Stimulated activated CD4-positive, alpha-beta T cell treated with anti-CD3 and anti-CD28 coated beads, Interleukin-4, amount 100 ng/mL, for 4 hours (primary cell): ENCODE measurements around the gene KRTAP10-2.
"Not testable (repeated sequence)": the region's sequence is repeated elsewhere in the genome, so short reads cannot be mapped to it uniquely, and the experiment has no call there.

ENCODE experiments used
- DNase-seq, 2 experiments: peaks; one replicate each; pipeline ENCODE4 v3.0.0-alpha.2; 2020

Gene KRTAP10-2

DNA sequence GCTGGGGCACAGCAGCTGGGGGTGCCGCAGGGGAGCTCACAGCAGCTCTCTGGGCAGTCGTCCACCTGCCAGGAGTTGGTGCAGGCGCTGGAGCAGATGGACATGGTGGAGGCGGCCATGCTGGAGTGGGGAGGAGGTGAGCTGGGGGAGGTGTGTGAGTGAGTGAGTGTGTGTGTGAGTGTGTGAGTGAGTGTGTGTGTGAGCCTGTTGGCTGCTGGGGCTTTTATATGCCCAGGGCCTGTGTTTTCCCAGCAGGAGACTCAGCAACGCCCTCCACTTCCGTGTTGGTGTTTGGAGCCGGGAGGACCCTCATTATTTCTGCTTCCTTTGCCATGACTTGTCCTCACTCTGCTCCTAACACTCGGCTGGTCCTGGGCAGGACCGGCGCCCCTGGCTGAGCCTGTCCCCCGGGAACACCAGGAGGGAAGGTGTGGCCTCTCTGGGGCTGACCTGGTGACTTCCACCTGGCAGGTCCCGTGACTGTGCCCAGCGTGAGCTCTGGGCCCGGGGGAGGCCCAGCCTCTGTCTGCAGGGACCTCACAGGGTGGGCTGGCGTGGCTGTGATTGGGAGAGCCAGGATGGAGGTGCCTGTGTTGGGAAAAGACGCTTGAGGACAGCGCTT, at the start of gene KRTAP10-2:
KRTAP10-2 (minus strand) TSS at position 166 of the 622 bp plus-strand sequence; CDS start at position 119, 47 bp downstream.
- no peak for DNase-seq

- not testable (repeated sequence) for DNase-seq
Observed at GRCh38 chr21:44601091-44601490, 49.8 kb upstream of the KRTAP10-2 start.

DNA sequence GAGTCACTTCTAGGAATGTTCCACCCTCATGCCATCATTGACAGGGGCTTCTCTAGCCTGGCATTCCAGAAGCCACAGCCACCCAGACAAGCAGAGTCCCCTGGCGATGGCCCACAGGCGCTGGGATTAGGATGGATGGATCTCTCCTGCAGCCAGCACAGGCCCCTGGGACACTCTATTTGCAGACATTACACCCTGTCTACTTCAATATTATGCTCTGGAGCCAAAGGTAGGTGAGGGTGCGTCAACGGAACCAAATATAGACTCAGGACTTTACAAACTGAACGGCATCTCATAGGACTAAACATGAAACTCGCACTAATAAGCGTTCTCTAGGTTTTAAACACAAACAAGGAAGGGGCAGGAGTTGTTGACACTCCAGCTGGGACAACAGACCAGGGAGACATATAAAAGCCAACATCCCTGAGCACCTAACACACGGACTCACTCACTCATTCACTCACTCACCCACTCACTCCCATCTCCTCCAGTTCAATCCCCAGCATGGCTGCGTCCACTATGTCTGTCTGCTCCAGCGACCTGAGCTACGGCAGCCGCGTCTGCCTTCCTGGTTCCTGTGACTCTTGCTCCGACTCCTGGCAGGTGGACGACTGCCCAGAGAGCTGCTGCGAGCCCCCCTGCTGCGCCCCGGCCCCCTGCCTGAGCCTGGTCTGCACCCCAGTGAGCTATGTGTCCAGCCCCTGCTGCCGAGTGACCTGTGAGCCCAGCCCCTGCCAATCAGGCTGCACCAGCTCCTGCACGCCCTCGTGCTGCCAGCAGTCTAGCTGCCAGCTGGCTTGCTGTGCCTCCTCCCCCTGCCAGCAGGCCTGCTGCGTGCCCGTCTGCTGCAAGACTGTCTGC, 49.0 kb upstream of the KRTAP10-2 start, which contains the start of gene KRTAP10-7:
KRTAP10-7 (plus strand) TSS at position 480 of the 861 bp plus-strand sequence; CDS start at position 505, 25 bp downstream.
- not testable (repeated sequence) for DNase-seq

- DNase-seq = no peak
Observed at GRCh38 chr21:44599264-44600029, 48.1 kb upstream of the KRTAP10-2 start.

DNA sequence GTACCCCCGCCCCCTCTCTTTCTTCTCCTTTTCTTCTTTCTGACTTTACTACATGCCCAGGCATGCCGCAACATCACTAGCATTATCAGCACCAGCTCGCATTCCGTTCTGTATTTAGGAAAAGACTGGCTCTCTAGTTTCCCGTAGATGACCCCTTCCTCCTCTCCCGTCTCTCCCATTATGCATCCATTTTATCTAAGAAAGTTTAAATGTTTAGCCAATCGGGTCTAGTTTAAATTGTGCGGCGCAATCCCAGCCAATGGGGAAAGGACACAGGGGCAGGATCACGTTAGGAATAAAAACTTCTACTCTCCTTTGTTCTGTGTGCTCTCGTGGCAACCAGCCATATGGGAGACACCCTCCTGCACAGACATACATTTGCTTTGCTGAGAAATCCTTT, 46.8 kb upstream of the KRTAP10-2 start:
- no peak for DNase-seq

GRCh38 chr21:44596068-44596725, 44.9 kb upstream of the KRTAP10-2 start:
- DNase-seq = no peak

DNA sequence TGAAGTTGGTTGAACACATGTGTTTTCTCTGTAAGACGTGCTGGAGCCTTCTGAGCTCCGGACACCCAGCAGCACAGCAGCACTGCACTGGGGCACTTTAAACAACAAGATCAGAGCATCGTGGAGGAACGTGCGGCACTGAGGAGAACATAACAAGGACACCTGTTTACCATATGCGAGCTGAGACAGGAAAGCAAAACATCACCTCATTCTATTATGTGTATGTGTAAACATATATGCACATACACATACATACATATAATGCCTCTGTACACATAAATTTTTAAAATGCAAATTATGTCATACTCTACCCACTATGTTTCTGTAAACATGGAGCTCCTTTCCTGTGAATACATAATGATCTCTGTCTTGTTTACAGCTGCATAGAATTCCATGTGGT, 44.2 kb upstream of the KRTAP10-2 start:
- no peak for DNase-seq

DNA sequence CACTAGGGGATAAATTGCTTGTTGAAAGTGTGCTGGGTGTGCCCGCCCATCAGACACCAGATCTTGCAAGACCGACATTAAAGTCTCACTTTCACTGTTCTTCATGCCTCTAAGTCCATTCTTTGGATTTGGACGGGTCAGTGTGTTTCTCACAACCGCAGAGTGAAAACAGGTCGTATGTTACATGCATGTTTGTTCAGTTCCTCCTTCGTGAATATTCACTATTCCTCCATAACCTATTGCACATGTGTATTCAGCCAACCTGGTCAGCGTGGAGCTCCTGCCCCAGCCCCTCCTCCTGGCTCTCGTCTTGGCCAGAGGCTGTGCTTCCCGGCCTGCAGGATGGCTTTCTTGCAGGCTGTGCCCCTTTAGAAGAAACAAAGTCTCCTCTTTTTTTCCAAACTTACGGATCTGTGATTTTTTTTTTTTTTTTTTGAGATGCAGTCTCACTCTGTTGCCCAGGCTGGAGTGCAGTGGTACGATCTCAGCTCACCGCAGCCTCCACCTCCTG, 43.2 kb upstream of the KRTAP10-2 start:
- DNase-seq = no peak

- DNase-seq = no peak
Observed at GRCh38 chr21:44593598-44594405, 42.5 kb upstream of the KRTAP10-2 start.

- DNase-seq = no peak
Observed at GRCh38 chr21:44592446-44593311, 41.4 kb upstream of the KRTAP10-2 start, which contains the start of gene KRTAP10-6. KRTAP10-6 (minus strand) TSS chr21:44592505; CDS start chr21:44592484, 21 bp downstream.

GRCh38 chr21:44591801-44592130, 40.5 kb upstream of the KRTAP10-2 start:
- DNase-seq = not testable (repeated sequence)

GRCh38 chr21:44590897-44591800, 39.8 kb upstream of the KRTAP10-2 start:
- DNase-seq = not testable (repeated sequence)

DNA sequence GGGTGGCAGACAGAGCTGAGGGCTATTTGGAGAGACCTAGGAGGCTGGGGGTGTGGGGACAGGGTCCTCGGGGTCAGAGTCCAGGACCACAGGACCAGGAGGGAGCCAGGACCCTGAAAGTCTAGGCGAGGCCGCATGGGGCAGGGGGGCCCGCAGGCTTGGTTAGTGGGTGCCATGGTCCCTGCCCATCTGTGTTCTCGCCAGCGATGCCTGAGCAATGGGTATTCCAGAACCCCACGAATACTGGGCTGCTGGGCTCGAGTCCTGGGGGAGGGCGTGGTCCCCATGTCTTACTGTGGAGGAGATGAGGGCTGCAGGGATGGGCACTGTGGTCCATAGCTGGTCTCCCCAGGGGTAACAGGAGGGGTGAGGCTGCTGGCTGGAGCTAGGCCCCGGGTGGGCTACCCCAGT, 39.0 kb upstream of the KRTAP10-2 start:
- no peak for DNase-seq

DNA sequence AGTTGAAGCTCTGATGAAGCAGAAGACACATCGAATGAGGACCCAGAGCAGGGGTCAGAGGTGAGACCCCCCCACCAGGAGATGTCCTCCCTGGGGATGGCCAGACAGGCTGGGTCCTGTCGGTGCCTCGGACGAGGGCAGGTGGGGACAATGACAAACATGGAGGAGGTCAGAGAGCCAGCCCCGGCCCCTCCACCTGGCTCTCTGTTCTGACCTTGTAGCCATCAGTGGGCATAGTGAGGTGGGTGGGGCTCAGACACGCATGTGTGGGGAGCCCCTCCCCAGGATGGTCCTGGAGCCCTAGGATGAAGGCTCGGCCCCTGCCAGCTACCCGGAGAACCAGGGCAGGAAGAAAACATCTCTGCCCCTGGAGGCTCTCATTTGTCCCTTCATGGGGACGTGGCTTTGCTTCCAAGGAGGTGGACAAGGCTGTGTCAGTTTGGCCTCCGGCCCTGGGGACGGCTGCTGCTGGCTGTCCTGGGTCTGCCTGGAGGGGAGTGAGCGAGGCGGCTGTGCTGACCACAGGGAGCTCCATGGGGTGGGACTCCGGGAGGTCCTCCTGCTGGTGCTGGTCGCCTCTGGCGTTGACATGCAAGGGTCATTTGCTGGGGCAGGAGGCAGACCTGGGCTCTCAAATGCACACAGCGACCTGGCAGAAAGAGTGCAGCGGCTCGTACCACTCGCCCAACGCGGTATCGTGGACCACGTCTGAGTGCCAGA, 38.4 kb upstream of the KRTAP10-2 start:
- no peak for DNase-seq

- no peak for DNase-seq
Observed at GRCh38 chr21:44589094-44589493, 37.8 kb upstream of the KRTAP10-2 start.

GRCh38 chr21:44585892-44586291, 34.6 kb upstream of the KRTAP10-2 start:
- no peak for DNase-seq

- DNase-seq = peak in 1 of 2 experiments; percentile 50
Observed at GRCh38 chr21:44583800-44584147, 32.5 kb upstream of the KRTAP10-2 start.

DNA sequence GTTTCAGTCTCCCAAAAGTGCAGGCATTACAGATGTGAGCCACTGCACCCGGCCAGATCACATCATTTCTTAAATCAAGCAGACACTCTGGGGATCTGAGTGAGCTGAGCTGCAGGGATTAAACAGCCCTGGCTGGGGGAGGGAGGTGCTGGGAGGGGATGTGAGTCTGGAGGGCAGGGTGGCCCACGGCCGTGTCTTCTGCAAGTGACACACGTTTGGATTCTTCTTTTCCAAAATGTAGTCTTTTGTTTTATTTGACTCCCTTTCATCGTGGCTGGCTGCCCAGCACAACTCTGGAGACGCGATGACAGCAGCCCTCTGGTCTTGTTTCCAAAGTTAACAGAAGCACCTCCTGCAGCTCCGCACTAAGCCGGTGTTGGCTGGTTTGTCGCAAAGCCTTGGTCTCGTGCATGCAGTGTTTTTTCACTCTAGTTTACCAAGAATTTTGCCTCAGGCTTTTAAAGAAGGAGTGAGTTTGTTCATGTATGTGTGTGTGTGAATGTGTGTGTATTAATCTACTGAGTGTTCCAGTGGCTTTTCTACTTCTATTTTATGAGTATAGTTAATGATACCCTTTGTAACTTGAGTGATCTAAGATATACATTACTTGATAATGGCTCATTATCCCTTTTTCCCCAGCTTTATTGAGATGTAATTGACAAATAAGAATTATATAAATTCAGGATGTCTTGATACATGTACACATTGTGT, 31.9 kb upstream of the KRTAP10-2 start:
- DNase-seq = no peak
